Measurements from ENCODE around the gene AQP6.
"Not testable (repeated sequence)": the region's sequence is repeated elsewhere in the genome, so short reads cannot be mapped to it uniquely, and the experiment has no call there.

The AQP6 gene

DNA sequence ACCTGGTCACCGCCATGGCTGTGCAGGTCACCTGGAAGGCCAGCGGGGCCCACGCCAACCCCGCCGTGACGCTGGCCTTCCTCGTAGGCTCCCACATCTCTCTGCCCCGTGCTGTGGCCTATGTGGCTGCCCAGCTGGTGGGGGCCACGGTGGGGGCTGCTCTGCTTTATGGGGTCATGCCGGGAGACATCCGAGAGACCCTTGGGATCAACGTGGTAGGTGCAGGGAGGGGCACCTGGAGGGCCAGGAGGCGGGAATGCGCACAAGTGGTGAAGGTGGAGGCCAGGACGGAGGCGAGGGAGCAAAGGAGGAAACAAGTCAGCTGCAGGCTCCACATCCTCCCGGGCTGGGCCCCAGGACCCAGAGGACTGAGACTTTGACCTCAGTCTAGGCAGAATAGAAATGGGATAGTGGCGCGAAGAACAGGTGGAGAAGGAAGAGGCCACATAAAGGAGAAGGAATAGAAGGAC, 649 bp downstream of the AQP6 start:
- no peak for DNase-seq

DNA sequence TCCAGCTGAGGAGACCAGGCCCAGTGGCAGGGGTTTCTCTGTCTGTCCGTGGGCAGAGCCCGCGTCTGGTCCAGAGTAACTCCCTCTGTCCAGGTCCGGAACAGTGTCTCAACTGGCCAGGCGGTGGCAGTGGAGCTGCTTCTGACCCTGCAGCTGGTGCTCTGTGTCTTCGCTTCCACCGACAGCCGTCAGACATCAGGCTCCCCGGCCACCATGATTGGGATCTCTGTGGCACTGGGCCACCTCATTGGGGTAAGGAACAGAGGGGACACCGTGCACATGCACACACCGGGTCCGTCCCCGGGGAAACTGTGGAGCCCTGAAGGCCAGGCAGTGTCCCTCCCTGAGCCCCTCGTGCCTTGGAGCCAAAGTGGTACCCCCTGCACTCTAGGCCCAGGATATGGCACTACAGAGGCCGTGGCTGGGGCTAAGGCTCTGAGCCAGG, 1.5 kb downstream of the AQP6 start:
- DNase-seq, result no peak

DNA sequence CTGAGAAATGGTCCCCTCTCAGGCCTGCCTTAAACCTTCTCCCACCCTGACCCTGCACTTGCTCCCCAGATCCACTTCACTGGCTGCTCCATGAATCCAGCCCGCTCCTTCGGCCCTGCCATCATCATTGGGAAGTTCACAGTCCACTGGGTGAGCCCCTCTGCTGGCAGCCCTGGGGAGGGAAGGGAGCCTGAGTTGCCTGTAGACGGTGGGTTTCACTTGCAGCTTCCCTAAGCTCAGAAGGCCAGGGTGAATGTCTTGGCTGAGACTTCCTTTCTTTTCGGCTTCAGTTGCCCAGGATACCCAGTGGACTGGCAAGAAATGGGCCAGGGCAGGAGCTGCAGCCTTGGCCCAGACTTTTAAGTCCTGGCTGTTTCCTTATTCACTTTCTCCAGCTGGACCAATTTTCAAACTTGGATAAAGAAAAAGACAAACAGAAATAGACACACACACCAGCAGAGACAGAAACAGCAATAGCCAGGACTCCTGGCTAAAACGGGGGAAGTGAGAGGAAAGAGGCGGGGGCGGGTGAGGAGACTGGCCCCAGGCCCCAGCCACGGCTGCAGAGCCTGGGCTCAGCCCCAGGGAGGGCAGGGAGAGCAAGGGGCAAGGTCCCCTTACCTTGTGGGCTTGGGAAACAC, 2.0 kb downstream of the AQP6 start:
- DNase-seq, result no peak

DNA sequence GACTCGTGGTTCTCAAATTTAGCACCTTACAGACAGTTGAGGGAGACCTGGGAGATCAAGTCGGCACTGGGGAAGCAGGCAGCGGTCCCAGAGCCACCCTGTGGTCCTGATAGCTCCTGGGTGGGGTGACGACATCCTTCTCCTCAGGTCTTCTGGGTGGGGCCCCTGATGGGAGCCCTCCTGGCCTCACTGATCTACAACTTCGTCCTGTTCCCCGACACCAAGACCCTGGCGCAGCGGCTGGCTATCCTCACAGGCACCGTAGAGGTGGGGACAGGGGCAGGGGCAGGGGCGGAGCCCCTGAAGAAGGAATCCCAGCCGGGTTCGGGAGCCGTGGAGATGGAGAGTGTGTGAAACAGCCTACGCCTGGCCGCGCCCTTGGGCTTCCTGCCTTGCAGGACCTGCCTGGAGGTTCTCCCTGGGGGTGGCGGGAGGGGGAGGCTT, 2.6 kb downstream of the AQP6 start:
- no peak for DNase-seq

DNA sequence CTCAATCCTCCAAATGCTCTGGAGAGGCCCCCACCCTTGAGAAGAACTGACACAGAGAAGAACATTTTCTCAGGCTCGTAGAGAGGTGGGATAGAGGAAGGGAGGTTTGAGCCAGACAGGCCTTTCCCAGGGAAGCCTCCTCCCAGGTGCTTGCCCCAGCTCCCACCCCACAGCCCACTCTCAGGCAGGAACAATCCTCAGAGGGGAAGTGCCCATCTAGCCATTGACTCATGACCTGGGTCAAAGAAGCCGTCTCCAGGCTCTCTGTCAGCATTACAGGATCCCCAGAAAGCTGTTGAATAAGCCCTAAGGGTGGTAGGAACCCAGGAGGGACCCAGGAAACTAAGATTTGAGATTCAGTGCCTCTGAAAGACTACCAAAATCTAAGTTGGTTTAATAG, 3.8 kb downstream of the AQP6 start:
- DNase-seq, result no peak

DNA sequence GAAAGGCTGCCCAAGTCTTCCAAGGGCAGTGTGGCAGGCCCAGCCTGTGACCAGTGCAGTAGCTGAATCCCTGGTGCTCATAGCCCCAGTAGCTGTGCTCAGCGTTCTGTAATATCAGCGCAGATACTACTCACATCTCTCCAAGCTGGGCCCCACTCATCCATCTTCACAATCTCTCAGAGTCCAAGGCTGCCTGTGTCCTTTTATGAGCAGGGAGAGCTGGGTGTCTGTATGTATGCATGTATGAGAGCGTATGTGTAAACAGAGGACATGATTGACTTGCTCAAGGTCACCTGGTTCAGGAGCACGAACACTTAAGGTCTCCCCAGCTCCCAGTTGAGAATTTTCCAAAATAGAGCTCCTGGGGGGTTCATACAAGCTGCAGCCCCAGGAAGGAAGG, 5.4 kb downstream of the AQP6 start:
- DNase-seq, result no peak

DNA sequence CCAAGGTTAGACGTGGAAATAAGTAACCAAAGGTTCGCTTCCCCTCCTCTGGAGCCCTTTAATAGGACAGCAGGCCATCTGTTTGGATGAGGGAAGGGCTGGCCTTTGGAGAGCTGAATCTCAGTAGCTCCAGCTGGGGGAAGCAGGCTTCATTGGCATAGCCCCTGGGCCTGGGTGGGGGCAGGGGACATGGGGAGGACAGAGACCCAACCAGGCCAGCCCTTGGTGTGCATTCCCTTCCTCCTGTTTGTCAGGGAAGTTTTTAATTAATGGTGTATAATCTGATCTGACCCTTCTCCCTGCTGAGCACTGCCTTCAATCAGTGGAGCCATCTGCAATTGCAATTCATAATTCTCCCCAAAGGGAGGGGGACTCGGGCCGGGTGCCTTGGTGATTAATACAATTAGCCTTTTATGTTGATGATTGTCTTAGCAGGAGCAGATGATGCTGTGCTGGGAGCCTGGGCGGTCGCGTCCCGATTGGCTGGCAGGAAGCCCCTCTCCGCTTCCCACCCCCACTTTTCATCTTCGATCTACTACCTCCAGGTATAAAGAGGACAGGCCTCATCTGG, 6.4 kb downstream of the AQP6 start:
- no peak for DNase-seq

DNA sequence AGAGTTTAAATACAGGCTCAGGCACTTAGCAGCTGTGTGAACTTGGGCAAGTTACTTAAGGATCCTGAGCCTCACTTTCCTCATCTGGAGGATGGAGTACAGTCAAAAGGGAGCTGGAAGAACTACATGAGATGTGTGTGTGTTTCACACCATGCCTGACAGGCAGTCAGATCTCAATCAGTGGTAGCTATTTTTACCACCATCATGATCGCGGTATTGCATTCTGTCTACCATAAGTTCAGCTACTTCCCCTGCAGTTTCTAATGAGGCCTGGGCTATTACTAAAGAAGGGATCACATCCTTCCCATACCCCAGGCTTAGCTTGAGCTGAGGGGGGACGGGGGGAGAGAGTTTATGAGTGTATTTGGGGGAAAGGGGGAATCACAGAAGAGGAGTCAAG, 7.0 kb downstream of the AQP6 start:
- no peak for DNase-seq

DNA sequence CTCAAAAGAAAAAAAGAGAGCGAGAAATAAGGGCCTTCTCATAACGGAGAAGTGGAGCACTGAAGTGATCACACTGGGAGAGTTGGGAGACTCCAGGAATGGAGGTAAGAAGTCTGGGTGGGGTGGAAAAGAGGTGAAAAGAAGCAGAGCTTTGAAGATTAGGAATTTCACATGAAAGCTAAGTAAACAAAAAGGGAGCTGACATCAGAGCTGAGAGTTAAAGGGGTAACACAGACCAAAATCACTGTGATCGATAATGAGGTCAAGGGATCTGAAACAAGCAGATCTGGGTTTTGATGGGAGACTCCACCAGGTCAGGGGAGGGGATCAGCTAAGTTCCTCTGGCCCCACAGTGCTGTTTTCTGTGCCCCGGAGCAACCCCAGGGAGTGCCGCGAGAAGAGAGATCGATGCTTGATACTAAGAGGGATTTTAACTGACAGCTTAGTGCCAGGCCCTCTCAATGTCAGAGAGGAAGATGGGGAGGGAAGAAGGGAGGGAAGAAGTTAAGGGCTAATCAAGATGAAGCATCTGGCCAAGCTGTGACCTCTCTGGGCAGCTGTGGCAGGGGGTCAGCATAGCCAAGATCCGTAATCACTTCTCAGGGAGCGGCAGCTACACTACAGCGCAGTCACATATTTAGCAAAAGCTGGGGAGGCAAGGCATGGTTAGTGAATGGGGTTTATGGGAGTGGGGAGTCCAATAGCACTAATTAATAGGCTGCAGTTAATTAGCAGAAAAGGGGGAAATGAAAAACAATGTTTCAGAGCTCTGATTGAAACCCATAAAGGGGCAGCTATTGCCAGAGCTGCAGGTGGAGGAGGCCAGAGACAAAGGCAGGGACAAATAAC, 8.0 kb downstream of the AQP6 start:
- no peak for DNase-seq

DNA sequence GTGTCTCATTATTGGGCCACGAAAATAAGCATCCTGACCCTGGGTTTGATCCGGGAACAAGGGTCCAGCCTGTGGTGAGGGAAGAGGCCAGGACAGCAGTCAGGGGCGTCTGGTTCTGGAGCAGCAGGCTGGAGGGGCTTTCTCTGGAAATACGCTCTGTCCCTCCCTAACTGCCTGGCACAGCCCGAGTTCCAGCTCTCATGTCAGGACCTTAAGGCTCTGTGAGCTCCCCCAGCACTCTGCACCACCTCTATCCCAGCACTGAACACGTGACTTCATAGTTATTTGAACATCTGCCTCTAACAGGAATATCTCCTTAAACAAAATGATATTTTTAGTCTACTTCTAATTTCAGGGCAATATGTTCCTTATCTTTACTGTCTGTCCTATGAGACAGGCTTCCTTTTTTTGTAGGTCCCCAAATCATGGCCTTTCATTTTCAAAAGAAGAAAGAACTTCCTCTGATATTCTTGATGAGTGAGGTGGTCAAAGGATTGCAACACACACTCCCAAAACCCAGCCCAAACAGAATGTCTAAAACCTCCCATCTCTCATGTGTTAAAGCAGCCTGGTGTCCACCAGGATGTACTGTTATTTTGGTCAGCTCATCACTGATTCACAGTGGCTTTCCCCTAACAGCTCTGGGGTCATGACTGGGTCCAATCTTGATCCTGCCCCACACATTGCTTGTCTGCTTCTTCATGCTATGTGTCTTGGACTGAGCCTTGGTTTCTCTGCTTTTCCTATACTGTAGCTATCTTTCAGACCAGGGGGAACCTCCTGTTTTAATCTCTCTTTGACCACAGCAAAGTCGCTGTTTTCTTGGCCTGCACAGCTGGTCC, 9.7 kb downstream of the AQP6 start:
- DNase-seq, result no peak

DNA sequence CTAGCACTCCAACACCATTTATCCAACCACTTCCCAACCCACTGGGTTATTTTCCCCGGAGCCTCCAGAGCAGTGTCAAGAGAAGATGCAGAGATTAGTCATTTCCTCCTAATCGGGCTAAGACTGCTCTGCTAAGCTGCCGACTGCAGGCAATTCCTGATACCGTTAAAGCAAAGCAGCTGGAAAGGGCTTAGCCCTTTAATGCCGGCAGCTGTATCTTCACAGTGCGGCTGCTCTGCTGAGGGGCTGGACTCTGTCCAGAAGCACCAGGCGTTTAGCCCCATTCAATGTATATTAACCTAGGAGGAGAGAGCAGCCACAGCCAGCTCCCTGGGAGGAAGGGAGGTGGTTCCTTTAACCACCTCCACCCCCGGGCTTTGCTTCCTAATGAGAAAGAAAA, 11.1 kb downstream of the AQP6 start:
- no peak for DNase-seq

DNA sequence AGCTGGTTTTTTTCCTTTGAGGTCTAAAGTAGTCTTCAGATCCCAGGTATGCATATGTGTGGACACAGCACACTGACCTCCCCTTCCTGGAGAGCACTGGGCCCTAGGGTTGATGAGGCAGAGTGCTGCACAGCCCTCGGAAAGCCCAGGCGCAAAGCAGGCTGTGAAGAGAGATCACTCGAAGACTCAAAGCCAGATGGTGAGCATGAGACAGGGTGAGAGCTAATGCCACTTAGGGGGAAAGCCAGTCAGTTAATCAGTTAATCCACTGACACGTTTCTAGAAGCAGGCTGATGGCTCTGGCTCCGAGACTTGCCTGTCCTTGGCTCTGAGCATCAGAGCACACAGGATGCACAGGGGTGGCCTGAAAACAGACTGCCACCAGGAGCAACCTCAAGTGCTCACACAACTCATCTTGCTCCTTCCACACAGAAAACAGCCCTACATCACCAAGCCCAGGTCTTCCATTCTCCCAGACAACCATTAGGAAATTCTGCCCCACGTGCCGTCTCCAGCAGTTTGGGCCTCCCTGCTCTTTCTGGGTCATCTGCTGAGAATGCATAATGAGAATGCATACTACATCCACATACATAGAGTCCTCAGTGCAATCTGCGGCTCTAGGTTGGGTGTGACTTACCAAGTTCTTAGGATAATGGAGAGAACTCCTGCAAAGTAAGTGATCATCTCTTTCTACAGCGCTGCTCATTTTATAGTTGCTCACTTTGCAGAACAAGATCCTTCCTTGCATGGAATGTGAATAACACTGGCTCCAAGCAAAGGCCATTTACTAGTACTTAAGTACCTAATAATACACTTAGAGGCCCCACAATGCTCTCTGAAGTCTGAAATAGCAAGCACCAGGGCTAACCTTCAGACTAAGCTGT, 12.0 kb downstream of the AQP6 start:
- no peak for DNase-seq

DNA sequence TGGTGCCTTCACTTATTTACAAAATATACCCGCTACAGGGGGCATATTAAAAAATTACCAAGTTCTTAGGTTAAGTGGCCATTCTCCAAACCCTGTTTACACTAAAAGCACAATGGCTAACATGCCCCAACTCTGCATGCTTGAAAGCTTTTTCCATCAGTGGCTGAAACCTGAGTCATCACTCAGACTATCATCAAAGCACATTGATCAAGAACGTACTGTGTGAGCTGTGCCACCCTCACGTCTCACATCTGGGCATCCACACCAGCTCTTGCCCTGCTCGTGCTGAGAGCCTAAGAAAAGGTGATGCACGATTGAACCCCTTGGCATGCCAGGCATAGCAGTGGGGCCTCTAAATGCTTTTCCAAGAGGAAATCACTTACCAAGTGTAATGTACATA, 13.2 kb downstream of the AQP6 start:
- no peak for DNase-seq

DNA sequence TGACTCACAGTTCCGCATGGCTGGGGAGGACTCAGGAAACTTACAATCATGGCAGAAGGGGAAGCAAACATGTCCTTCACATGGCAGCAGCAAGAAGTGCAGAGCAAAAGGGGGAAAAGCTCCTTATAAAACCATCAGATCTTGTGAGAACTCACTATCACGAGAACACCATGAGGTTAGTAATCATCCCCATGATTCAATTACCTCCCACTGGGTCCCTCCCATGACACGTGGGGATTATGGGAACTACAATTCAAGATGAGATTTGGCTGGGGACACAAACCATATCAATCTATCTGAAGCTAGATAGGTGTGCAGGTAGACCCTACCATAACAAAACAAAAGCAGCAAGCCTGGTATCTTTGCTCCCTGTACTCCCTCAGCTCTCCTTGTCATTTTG, 13.7 kb downstream of the AQP6 start:
- not testable (repeated sequence) for DNase-seq

DNA sequence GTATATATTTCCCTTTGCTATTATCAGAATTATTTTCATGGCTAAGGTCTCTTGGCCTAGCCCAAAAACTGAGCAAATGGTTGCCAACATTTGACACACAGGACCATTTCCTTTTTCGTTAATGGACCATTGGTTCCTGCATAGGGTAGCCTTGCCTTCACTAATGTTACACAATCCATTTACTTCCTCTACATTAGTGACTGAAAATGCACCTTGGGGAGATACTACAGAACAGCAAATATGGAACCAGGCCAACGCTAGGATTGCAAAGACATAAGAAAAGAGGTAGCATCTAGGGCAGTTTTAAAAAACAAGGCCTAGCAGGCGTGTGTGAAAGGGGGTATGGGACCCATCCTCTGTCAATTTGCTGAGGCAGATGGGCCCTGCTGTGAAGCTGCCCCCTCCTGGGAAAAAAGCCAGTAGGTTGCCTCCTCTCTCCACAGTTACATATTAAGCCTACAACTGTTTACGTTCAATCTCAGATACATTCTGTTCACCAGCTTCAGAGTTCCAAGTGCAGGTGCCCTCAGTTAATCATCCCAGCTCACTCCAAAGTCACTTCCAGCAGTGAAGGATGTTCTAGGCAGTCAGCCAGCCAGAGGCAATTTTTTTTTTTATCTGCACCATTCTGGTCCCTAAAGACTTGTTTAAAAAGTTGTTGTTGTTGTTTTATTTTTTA, 15.0 kb downstream of the AQP6 start:
- no peak for DNase-seq

DNA sequence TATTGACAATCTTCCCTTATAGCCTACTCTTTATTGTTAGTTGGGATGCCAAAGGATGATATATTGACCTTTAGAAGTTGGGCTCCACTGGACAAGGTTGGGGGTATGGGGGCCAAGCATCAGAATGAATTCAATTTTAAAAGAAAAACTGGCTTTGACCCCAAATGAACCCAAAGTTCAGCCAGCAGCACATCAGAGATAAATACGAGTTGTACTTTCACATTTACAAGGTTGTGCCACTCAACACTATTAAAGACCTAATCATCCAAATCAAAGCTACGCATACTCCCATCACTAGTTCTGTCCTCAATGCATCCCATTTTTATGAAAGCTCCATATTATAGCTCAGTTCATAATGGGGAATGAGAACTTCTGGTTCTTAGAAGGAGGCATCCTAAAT, 16.7 kb downstream of the AQP6 start:
- not testable (repeated sequence) for DNase-seq

DNA sequence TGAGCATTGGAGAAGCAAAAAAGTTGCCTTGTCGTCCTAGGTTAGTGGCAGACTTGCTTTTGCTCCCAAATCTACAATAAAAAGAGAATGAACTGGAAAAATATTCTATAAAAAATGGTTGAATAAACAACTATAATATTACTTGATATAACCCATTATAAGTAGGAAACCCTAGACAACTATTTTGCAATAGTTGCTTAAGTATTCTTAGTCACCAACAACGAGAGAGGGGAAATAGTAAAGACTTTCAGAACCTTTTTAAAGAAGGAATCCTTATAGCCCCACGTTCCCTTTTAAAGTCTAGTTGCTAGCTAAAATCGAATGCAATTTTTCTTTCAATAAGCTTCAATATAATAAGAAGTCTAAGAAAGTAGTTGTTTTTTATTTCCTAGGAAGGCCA, 17.5 kb downstream of the AQP6 start:
- no peak for DNase-seq

DNA sequence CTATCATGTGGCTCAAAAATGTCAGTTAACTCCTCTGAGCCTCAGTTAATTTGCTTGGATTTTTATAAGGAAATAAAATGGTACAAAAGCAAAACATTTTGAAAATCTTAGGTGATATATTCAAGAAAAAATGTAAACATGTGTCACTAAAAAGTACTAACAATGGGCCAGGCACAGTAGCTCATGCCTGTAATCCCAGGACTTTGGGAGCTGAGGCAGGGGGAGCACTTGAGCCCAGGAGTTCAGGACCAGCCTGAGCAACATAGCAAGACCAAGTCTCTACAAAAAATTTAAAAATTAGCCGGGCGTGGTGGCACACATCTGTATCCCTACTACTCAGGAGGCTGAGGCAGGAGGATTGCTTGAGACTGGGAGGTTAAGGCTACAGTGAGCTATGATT, 25.7 kb downstream of the AQP6 start:
- DNase-seq, result no peak

DNA sequence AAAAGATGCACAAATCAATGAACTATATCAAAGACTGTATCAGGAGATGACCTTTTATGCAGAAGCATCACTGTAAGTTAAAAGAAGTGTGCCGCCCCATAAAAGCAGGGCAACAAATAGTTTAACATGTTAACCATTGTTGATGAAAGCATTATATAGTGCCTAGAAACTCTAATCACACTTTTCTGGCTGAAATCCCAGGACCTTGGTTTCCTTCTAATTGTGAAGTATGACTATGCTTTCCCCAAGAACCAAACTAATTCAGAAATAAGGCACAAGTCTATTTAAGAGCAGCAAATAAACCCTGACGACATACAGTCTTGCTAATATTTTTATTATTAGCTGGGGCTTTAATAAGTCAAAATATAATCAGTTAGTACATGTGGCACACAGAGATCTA, 30.8 kb downstream of the AQP6 start:
- DNase-seq, result no peak

DNA sequence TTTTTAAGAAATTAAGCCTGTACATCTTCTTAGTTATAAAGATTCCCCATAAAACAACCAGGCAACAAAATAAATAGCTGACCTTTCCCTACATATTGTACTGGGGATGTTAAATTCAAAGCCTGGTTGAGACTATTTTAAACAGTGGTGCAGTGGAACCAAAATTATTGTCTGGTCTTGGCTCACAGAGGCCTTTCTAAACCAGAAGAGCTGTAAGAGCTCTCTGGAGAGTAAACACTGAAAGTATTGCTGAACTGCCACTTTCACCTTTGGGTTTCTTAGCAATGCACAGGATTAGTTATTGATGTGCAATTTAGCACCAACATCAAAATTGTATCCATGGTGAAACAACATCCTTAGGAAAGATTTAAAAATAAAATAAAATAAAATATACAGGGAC, 31.9 kb downstream of the AQP6 start:
- no peak for DNase-seq

DNA sequence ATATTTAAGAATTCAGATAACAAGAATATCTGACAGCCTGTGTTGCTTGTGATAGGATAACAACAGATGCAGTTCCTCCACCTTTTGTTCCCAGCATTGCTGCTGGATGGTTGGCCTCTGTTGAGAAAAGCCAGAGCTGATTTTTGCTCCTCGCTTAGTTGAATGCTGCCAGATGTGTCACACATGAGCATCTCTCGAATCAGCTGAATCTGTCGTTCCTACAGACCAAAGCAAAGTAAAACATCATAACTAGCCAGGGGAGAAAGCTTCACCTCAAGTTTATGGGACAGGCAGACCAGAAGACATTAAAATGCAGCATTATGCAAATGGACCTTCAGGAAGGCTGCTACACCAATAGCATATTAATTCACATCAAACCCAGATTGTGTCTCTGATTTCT, 32.4 kb downstream of the AQP6 start:
- DNase-seq, result no peak

DNA sequence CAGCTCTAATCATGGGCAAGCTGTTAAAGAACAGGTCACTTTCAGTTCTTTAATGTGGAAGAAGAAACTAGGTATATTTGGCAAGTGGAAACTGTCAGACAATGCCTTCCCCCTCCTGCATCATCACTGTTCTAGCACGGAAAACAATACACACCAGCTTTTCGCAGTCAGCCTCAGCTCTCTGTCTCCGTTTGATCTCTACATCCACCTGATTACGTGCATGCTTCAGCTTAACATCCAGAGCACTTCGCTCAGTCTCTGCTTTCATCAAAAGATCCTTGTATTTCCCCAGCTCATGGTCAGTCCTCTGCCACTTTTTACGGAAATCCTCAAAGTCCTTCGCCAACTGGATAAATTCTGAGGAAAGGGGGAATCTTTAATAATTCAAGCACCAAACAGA, 33.5 kb downstream of the AQP6 start:
- DNase-seq, result no peak

Measured in NCI-H1436 (cell line).